ENCODE results near the gene GDPD2. TPM values are rescaled to one million over a fixed set of nuclear protein-coding genes. Genes with fewer than 3 reads are reported as not detected.

Gene GDPD2
- total RNA-seq, 1 donor from 2014 or later: not detected

- no peaks in the 10 kb centered on the region for H3K27me3 Mint-ChIP-seq (ENCODE audit: unreplicated experiment)
- H3K9me3 Mint-ChIP-seq (ENCODE audit: unreplicated experiment): no peaks in the 10 kb centered on the region
- no peak for DNase-seq
- peaks cover 42% of the 10 kb centered on the region for H3K4me1 Mint-ChIP-seq (ENCODE audit: low read depth, unreplicated experiment)
- TF ChIP-seq CTCF (IDR thresholded peaks at IDR 0.05; ENCODE audit: partially characterized antibody, unreplicated experiment): no peak
- H3K36me3 Mint-ChIP-seq (ENCODE audit: unreplicated experiment): no peaks in the 10 kb centered on the region
- peak overlapping the region; percentile 47 for H3K4me3 Mint-ChIP-seq (ENCODE audit: unreplicated experiment)
- peak overlapping the region; percentile 75 for H3K27ac Mint-ChIP-seq (ENCODE audit: unreplicated experiment)
Observed at GRCh38 chrX:70481471-70482270, 58.6 kb downstream of the GDPD2 start.

GRCh38 chrX:70482300-70482699 is 59.2 kb downstream of the GDPD2 start:
- no peak for DNase-seq
- H3K27me3 Mint-ChIP-seq (ENCODE audit: unreplicated experiment): no peaks in the 10 kb centered on the region
- H3K4me3 Mint-ChIP-seq (ENCODE audit: unreplicated experiment): peak overlapping the region; percentile 47
- no peaks in the 10 kb centered on the region for H3K36me3 Mint-ChIP-seq (ENCODE audit: unreplicated experiment)
- peaks cover 38% of the 10 kb centered on the region for H3K4me1 Mint-ChIP-seq (ENCODE audit: low read depth, unreplicated experiment)
- H3K27ac Mint-ChIP-seq (ENCODE audit: unreplicated experiment): no peak overlapping the region
- TF ChIP-seq CTCF (IDR thresholded peaks at IDR 0.05; ENCODE audit: partially characterized antibody, unreplicated experiment): no peak
- H3K9me3 Mint-ChIP-seq (ENCODE audit: unreplicated experiment): no peaks in the 10 kb centered on the region

Other genes starting within 250 kb of the GDPD2 start
- not detected for gene DGAT2L6, start 245.8 kb upstream of the GDPD2 start, total RNA-seq (ENCODE audit: unreplicated experiment)
- not detected for gene AWAT1, start 188.7 kb upstream of the GDPD2 start, total RNA-seq (ENCODE audit: unreplicated experiment)
- gene P2RY4, start 163.1 kb upstream of the GDPD2 start, total RNA-seq (ENCODE audit: unreplicated experiment): 0.27 TPM
- not detected for gene ARR3, start 155.0 kb upstream of the GDPD2 start, total RNA-seq (ENCODE audit: unreplicated experiment)
- gene RAB41, start 141.1 kb upstream of the GDPD2 start, total RNA-seq (ENCODE audit: unreplicated experiment): not detected
- 47.4 TPM for gene PDZD11, start 133.4 kb upstream of the GDPD2 start, total RNA-seq (ENCODE audit: unreplicated experiment)
- gene KIF4A, start 133.2 kb upstream of the GDPD2 start, total RNA-seq (ENCODE audit: unreplicated experiment): 4.6 TPM
- 76.7 TPM for gene DLG3, start 21.5 kb downstream of the GDPD2 start, total RNA-seq (ENCODE audit: unreplicated experiment)